H1 (cell line): ENCODE results near the gene FRMD4A. TPM values are rescaled to one million over a fixed set of nuclear protein-coding genes. Genes with fewer than 3 reads are reported as not detected.

Source experiments
- CTCF ChIA-PET: fragments of 300-600 bp; sonication (Branson Sonifier 250); formaldehyde crosslinking; loops from one replicate; lab custom pipeline; 2021; ENCODE audit not compliant: partially characterized antibody; lab: Charles Lee
- POLR2A ChIA-PET: fragments of 300-600 bp; sonication (Branson Sonifier 250); formaldehyde crosslinking; loops from one replicate; lab custom pipeline; 2021; ENCODE audit warnings: inconsistent platforms; ENCODE audit not compliant: partially characterized antibody; lab: Charles Lee
- DNase-seq, 2 experiments: peaks; one replicate each; pipeline versions ENCODE4 v3.0.0 to v3.0.0-alpha.2; 2010 to 2022; ENCODE audit warnings: low spot score in 2 of 2, low read depth in 1 of 2, mixed read lengths in 1 of 2
- FAIRE-seq: peaks from 2 replicates; lab custom pipeline; 2011; peaks lifted over from hg19 to GRCh38; lab: Jason Lieb, UNC
- H2AFZ ChIP-seq: 2 replicates; pipeline ENCODE4 v1.8.1; 2012; ENCODE audit warnings: low read length, inconsistent platforms
- H2AK5ac ChIP-seq: 2 replicates; pipeline ENCODE4 v1.6.1; 2013; ENCODE audit warnings: low read depth, low read length
- H2BK120ac ChIP-seq: replicated peaks from 2 replicates; pipeline ENCODE3; 2013; ENCODE audit warnings: low read depth, low read length, inconsistent platforms
- H2BK12ac ChIP-seq: 2 replicates; pipeline ENCODE4 v1.6.1; 2013; ENCODE audit warnings: low read depth, low read length
- H2BK15ac ChIP-seq: 2 replicates; pipeline ENCODE4 v1.6.1; 2013; ENCODE audit warnings: low read length
- H2BK20ac ChIP-seq: 2 replicates; pipeline ENCODE4 v1.6.1; 2013; ENCODE audit warnings: low read length
- H2BK5ac ChIP-seq: 2 replicates; pipeline ENCODE4 v1.6.1; 2013; ENCODE audit warnings: low read depth, low read length
- H3K14ac ChIP-seq: 2 replicates; pipeline ENCODE4 v1.6.1; 2013; ENCODE audit warnings: inconsistent platforms; ENCODE audit not compliant: insufficient read length
- H3K18ac ChIP-seq: 2 replicates; pipeline ENCODE4 v1.6.1; 2013; ENCODE audit warnings: low read length; ENCODE audit errors: extremely low read depth
- H3K23ac ChIP-seq: 2 replicates; pipeline ENCODE4 v1.6.1; 2013; ENCODE audit warnings: inconsistent platforms; ENCODE audit not compliant: insufficient read length
- H3K23me2 ChIP-seq: 2 replicates; pipeline ENCODE4 v1.6.1; 2013; ENCODE audit warnings: low read depth, low read length
- H3K27ac ChIP-seq: 2 replicates; pipeline ENCODE4 v1.6.1; 2011; ENCODE audit warnings: low read depth, low read length, inconsistent platforms
- H3K27me3 ChIP-seq, 4 experiments: replicated peaks in 1 of 4; 1 replicate in 1 of 4; 2 replicates in 3 of 4; pipeline versions ENCODE4 v1.6.1 to v1.8.1; 2011 to 2013; ENCODE audit warnings: low read length in 3 of 4, mild to moderate bottlenecking in 3 of 4, inconsistent platforms in 2 of 4, mixed read lengths in 2 of 4, moderate library complexity in 1 of 4; ENCODE audit not compliant: control insufficient read depth in 3 of 4, insufficient read depth in 3 of 4; ENCODE audit errors: extremely low read depth in 1 of 4
- H3K36me3 ChIP-seq, 4 experiments: 2 replicates each; pipeline versions ENCODE4 v1.6.1 to v1.8.1; 2011 to 2013; ENCODE audit warnings: mild to moderate bottlenecking in 4 of 4, low read length in 3 of 4, moderate library complexity in 2 of 4, control low read depth in 1 of 4, inconsistent platforms in 1 of 4; ENCODE audit not compliant: insufficient read depth in 4 of 4, control insufficient read depth in 2 of 4
- H3K4ac ChIP-seq: replicated peaks from 2 replicates; pipeline ENCODE3; 2013; ENCODE audit warnings: low read length, low read depth, mixed read lengths, inconsistent platforms; ENCODE audit not compliant: insufficient read length
- H3K4me1 ChIP-seq, 4 experiments: replicated peaks in 1 of 4; 1 replicate in 1 of 4; 2 replicates in 3 of 4; pipeline versions ENCODE4 v1.6.1 to v1.8.1; 2011 to 2013; ENCODE audit warnings: low read length in 3 of 4, inconsistent platforms in 2 of 4, mixed read lengths in 1 of 4; ENCODE audit not compliant: insufficient read depth in 4 of 4, control insufficient read depth in 3 of 4
- H3K4me2 ChIP-seq, 2 experiments: 2 replicates each; pipeline versions ENCODE4 v1.6.1 to v1.8.1; 2011 to 2013; ENCODE audit warnings: low read depth in 2 of 2, low read length in 2 of 2, control low read depth in 1 of 2, inconsistent platforms in 1 of 2, mild to moderate bottlenecking in 1 of 2; ENCODE audit not compliant: insufficient read depth in 1 of 2
- H3K4me3 ChIP-seq, 4 experiments: fragments of 200-600, 300-600 bp in 1 of 4; sonication (generic), shearing (Covaris generic), sonication (Bioruptor Twin) in 1 of 4; 2 replicates each; pipeline versions ENCODE4 v1.5.1 to v1.8.1; 2011 to 2016; ENCODE audit warnings: low read length in 4 of 4, low read depth in 3 of 4, control low read depth in 2 of 4, inconsistent platforms in 2 of 4, mild to moderate bottlenecking in 2 of 4, mixed read lengths in 1 of 4, moderate library complexity in 1 of 4; ENCODE audit not compliant: insufficient read depth in 2 of 4; ENCODE audit errors: extremely low read depth in 1 of 4
- H3K56ac ChIP-seq: replicated peaks from 2 replicates; pipeline ENCODE3; 2013; ENCODE audit warnings: low read depth, mild to moderate bottlenecking, mixed read lengths, low read length, inconsistent platforms; ENCODE audit not compliant: insufficient read length
- H3K79me1 ChIP-seq: 2 replicates; pipeline ENCODE4 v1.6.1; 2013; ENCODE audit warnings: low read depth, low read length, control low read depth
- H3K79me2 ChIP-seq, 2 experiments: 2 replicates each; pipeline versions ENCODE4 v1.6.1 to v1.8.1; 2012 to 2013; ENCODE audit warnings: low read length in 2 of 2, mild to moderate bottlenecking in 2 of 2, inconsistent platforms in 1 of 2; ENCODE audit not compliant: insufficient read depth in 2 of 2, control insufficient read depth in 1 of 2
- H3K9ac ChIP-seq, 4 experiments: replicated peaks in 1 of 4; 1 replicate in 1 of 4; 2 replicates in 3 of 4; pipeline versions ENCODE4 v1.6.1 to v1.8.1; 2011 to 2013; ENCODE audit warnings: low read depth in 3 of 4, low read length in 3 of 4, control low read depth in 2 of 4, mild to moderate bottlenecking in 2 of 4, moderate library complexity in 2 of 4, inconsistent platforms in 1 of 4; ENCODE audit errors: extremely low read depth in 1 of 4
- H3K9me3 ChIP-seq, 2 experiments: 2 replicates each; pipeline versions ENCODE4 v1.6.1 to v1.8.1; 2012 to 2013; ENCODE audit warnings: mild to moderate bottlenecking in 2 of 2, moderate library complexity in 2 of 2, control low read depth in 1 of 2, inconsistent platforms in 1 of 2, low read depth in 1 of 2, low read length in 1 of 2, mixed read lengths in 1 of 2; ENCODE audit not compliant: insufficient read depth in 2 of 2
- H4K20me1 ChIP-seq, 2 experiments: replicated peaks in 1 of 2; 2 replicates each; pipeline versions ENCODE3 to v1.8.1; 2011 to 2013; ENCODE audit warnings: inconsistent platforms in 2 of 2, low read length in 2 of 2, mild to moderate bottlenecking in 1 of 2; ENCODE audit not compliant: insufficient read depth in 2 of 2, control insufficient read depth in 1 of 2
- H4K5ac ChIP-seq: 2 replicates; pipeline ENCODE4 v1.6.1; 2013; ENCODE audit warnings: low read length, low read depth, mixed read lengths, inconsistent platforms; ENCODE audit not compliant: insufficient read length
- H4K8ac ChIP-seq: 2 replicates; pipeline ENCODE4 v1.8.0; 2013; ENCODE audit warnings: mild to moderate bottlenecking, moderate library complexity, low read length, inconsistent platforms; ENCODE audit not compliant: insufficient read depth; ENCODE audit errors: extremely low read depth
- H4K91ac ChIP-seq: replicated peaks from 2 replicates; pipeline ENCODE3; 2013; ENCODE audit warnings: low read length, mixed read lengths, inconsistent platforms; ENCODE audit not compliant: insufficient read length
- ASH2L ChIP-seq: fragments of 200-600, 300-600 bp; sonication (generic); IDR thresholded peaks from one replicate; pipeline ENCODE4 v1.7.1; 2017; ENCODE audit warnings: low read length
- BCL11A ChIP-seq, 2 experiments: IDR thresholded peaks; one replicate each; pipeline ENCODE4 v1.6.1; 2011; ENCODE audit warnings: low read depth in 2 of 2, low read length in 2 of 2, mild to moderate bottlenecking in 2 of 2
- CHD2 ChIP-seq: IDR thresholded peaks from 2 replicates; pipeline ENCODE4 v1.6.1; 2012; ENCODE audit warnings: low read length, improper control_type of control experiment
- GABPA ChIP-seq: IDR thresholded peaks from 2 replicates; pipeline ENCODE4 v1.6.1; 2011; ENCODE audit warnings: mild to moderate bottlenecking, low read length, moderate library complexity, borderline replicate concordance; ENCODE audit not compliant: insufficient read depth
- GTF2F1 ChIP-seq: IDR thresholded peaks from 2 replicates; pipeline ENCODE4 v1.6.1; 2012; ENCODE audit warnings: low read depth, low read length, improper control_type of control experiment, borderline replicate concordance
- HDAC2 ChIP-seq, 2 experiments: fragments of 300-600 bp in 1 of 2; sonication (generic) in 1 of 2; IDR thresholded peaks; 2 replicates each; pipeline ENCODE4 v1.6.1; 2011 to 2012; ENCODE audit warnings: low read depth in 2 of 2, low read length in 2 of 2, mild to moderate bottlenecking in 2 of 2, moderate library complexity in 2 of 2, borderline replicate concordance in 1 of 2, inconsistent platforms in 1 of 2
- NRF1 ChIP-seq: IDR thresholded peaks from 2 replicates; pipeline ENCODE4 v1.6.1; 2011; ENCODE audit warnings: mild to moderate bottlenecking, low read depth, low read length, improper control_type of control experiment
- POLR2A ChIP-seq, 2 experiments: IDR thresholded peaks; 1 replicate in 1 of 2; 2 replicates in 1 of 2; pipeline ENCODE4 v1.6.1; 2011; ENCODE audit warnings: low read depth in 2 of 2, low read length in 2 of 2, mild to moderate bottlenecking in 2 of 2; ENCODE audit errors: control extremely low read depth in 1 of 2
- POU5F1 ChIP-seq: IDR thresholded peaks from 2 replicates; pipeline ENCODE4 v1.6.1; 2011; ENCODE audit warnings: low read depth, mild to moderate bottlenecking, low read length, moderate library complexity
- RFX5 ChIP-seq: IDR thresholded peaks from 2 replicates; pipeline ENCODE4 v1.6.1; 2011; ENCODE audit warnings: low read depth, low read length, improper control_type of control experiment, borderline replicate concordance
- RXRA ChIP-seq: IDR thresholded peaks from 2 replicates; pipeline ENCODE4 v1.6.1; 2011; ENCODE audit warnings: low read depth, mild to moderate bottlenecking, low read length, moderate library complexity; ENCODE audit not compliant: insufficient read depth
- SIX5 ChIP-seq: IDR thresholded peaks from 2 replicates; pipeline ENCODE4 v1.6.1; 2011; ENCODE audit warnings: mild to moderate bottlenecking, low read depth, low read length
- SP1 ChIP-seq: IDR thresholded peaks from 2 replicates; pipeline ENCODE4 v1.6.1; 2011; ENCODE audit warnings: low read depth, low read length
- USF2 ChIP-seq: IDR thresholded peaks from 2 replicates; pipeline ENCODE4 v1.6.1; 2011; ENCODE audit warnings: low read length, improper control_type of control experiment
- WGBS, 2 experiments: shearing (Covaris generic) in 1 of 2; methylation state at CpG; one replicate each; pipeline versions ENCODE4 v1.1.6 to v1.1.7; 2013 to 2015; ENCODE audit warnings: low lambda C conversion rate in 2 of 2, mixed read lengths in 2 of 2, inconsistent platforms in 1 of 2, low coverage in 1 of 2, missing lambda C conversion rate in 1 of 2; ENCODE audit not compliant: insufficient replicate concordance in 2 of 2, insufficient coverage in 1 of 2, insufficient read length in 1 of 2; ENCODE audit errors: extremely low coverage in 1 of 2, missing lambda C conversion rate in 1 of 2; 5-methylcytosine and 5-hydroxymethylcytosine counted together
- polyA plus RNA-seq, 7 experiments: library from polyadenylated mRNA; depleted of rRNA in 3 of 7; stranded (reverse) in 5 of 7; unstranded in 2 of 7; fragments of >200 nt in 5 of 7; fragments of 200-250 nt in 2 of 7; gene quantifications; 1 replicate in 5 of 7; 2 replicates in 1 of 7; 4 replicates in 1 of 7; pipeline versions ENCODE4 v1.2.1 to v1.2.3, GENCODE V29; 2011 to 2013; ENCODE audit warnings: missing spikeins in 2 of 7, mixed read lengths in 2 of 7
- total RNA-seq: library from RNA; stranded (reverse); fragmentation: NEBNext Ultra II Directional; extraction: Animal tissue kit (Norgen Biotek cat#: 25700); gene quantifications from 2 replicates; pipeline ENCODE4 v1.2.1, GENCODE V29; 2021

FRMD4A gene
- total and polyA plus RNA-seq, 2 of the 8 experiments (the other 6 are each of a cell fraction or from before 2014, with no cell fraction given) = 38.6 to 39.6 TPM

GRCh38 chr10:14309593-14309992, 21.1 kb downstream of the FRMD4A start:
- H3K27ac ChIP-seq = no peak overlapping the region
- POLR2A ChIA-PET = no interaction called here
- no peak overlapping the region for H3K4ac ChIP-seq
- H3K14ac ChIP-seq = no peak overlapping the region
- H3K18ac ChIP-seq = no peak overlapping the region
- WGBS, 2 experiments = 91% methylated on average over 10 of the region's 10 CpGs; no CpG with 5 or more reads in 1 of the 2 experiments
- CTCF ChIA-PET = interaction anchor here (0.8 to 2.1 kb wide), 6 partner anchors 14 to 168 kb away, joined by 3 to 11 read pairs (median 6); no protein-coding TSS in a partner anchor
- no peaks in the 10 kb centered on the region for H3K27me3 ChIP-seq
- H2BK15ac ChIP-seq = no peak overlapping the region
- no peaks in the 10 kb centered on the region for H3K79me1 ChIP-seq
- no peaks in the 10 kb centered on the region for H4K20me1 ChIP-seq
- H3K23ac ChIP-seq = no peak overlapping the region
- no peak overlapping the region for H2AFZ ChIP-seq
- H2BK20ac ChIP-seq = no peak overlapping the region
- H3K4me2 ChIP-seq = no peak overlapping the region
- no peak overlapping the region for H3K56ac ChIP-seq
- no peak overlapping the region for H2BK12ac ChIP-seq
- no peak overlapping the region for H2AK5ac ChIP-seq
- H4K5ac ChIP-seq = no peak overlapping the region
- no peaks in the 10 kb centered on the region for H3K79me2 ChIP-seq
- H2BK120ac ChIP-seq = no peak overlapping the region
- no peak overlapping the region for H4K91ac ChIP-seq
- H4K8ac ChIP-seq = no peak overlapping the region
- DNase-seq (no peak), FAIRE-seq (no peak)
- no peaks in the 10 kb centered on the region for H3K36me3 ChIP-seq
- no peaks in the 10 kb centered on the region for H3K9me3 ChIP-seq
- no peaks in the 10 kb centered on the region; the same call in 1 of the 2 replicates for H3K23me2 ChIP-seq
- H3K4me1 ChIP-seq = peaks cover 0 to 2% (median 0%) of the 10 kb centered on the region in 4 experiments; a peak in 1 of 7 replicates
- H2BK5ac ChIP-seq = 0 out of 2 replicates have a peak overlapping the region, but pooled peaks have one; percentile 22
- no peak overlapping the region for H3K4me3 ChIP-seq
- no peak overlapping the region for H3K9ac ChIP-seq
- TF ChIP-seq USF2 (no peak), SIX5 (no peak), GABPA (no peak), HDAC2 (IDR thresholded peaks at IDR 0.05; ENCODE audit: borderline replicate concordance in 1 of 2, low read depth in 2 of 2, low read length in 2 of 2) (no peak), RXRA (no peak), POLR2A (IDR thresholded peaks at IDR 0.05; ENCODE audit: control extremely low read depth in 1 of 2, low read depth in 2 of 2, low read length in 2 of 2) (no peak), BCL11A (IDR thresholded peaks at IDR 0.05; ENCODE audit: low read depth in 2 of 2, low read length in 2 of 2) (no peak), CHD2 (no peak), RFX5 (no peak), ASH2L (no peak), POU5F1 (no peak), NRF1 (no peak), GTF2F1 (no peak), SP1 (no peak)
